A673 (cell line): ENCODE measurements around the gene FRMD3.

Experiments used
- EZH2 ChIP-seq: fragments of 200-600 bp; sonication (generic); IDR thresholded peaks from 2 replicates; pipeline ENCODE4 v1.6.1; 2017; ENCODE audit warnings: borderline replicate concordance, low read depth, mild to moderate bottlenecking, mixed read lengths, antibody characterized with exemption, low read length; ENCODE audit not compliant: poor library complexity, severe bottlenecking
- TF ChIP-seq, protein P1 (sequence below): fragments of 300-800, 200-600 bp; sonication (generic); conservative IDR thresholded peaks from 2 replicates; pipeline ENCODE4 v1.5.1; 2017; ENCODE audit warnings: low read depth, mild to moderate bottlenecking, antibody characterized with exemption, low read length, moderate library complexity, mixed read lengths

DNA sequence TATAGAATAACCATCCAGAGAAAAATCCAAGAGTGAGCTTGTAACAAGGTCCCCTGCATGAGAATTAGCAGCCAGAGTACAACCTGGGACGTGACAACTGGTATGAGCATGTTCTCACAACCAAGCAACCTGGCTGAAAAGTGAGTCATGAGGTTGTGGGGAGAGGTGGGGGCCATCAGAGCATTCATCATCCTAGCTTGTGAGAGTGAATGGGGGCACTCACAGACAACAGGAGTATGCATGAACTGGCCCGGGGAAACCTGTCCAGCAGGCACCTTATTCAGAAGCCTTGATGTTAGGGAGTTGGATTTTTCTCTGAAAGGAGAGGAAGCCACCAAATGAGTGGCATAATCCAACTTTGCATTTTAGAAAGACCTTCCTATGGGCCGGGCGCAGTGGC is 113.0 kb downstream of the FRMD3 start:
- TF ChIP-seq, protein P1, sequence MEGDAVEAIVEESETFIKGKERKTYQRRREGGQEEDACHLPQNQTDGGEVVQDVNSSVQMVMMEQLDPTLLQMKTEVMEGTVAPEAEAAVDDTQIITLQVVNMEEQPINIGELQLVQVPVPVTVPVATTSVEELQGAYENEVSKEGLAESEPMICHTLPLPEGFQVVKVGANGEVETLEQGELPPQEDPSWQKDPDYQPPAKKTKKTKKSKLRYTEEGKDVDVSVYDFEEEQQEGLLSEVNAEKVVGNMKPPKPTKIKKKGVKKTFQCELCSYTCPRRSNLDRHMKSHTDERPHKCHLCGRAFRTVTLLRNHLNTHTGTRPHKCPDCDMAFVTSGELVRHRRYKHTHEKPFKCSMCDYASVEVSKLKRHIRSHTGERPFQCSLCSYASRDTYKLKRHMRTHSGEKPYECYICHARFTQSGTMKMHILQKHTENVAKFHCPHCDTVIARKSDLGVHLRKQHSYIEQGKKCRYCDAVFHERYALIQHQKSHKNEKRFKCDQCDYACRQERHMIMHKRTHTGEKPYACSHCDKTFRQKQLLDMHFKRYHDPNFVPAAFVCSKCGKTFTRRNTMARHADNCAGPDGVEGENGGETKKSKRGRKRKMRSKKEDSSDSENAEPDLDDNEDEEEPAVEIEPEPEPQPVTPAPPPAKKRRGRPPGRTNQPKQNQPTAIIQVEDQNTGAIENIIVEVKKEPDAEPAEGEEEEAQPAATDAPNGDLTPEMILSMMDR: no peak
- no peak for TF ChIP-seq EZH2
